Measurements from ENCODE around the gene GZMB.

- no peak for TF ChIP-seq CTCF (IDR thresholded peaks at IDR 0.05)
- no peak for TF ChIP-seq EZH2phosphoT487 (IDR thresholded peaks at IDR 0.05)
- TF ChIP-seq EZH2 (IDR thresholded peaks at IDR 0.05), result no peak
Observed at GRCh38 chr14:24632336-24632735, 1.7 kb downstream of the GZMB start.
